Measurements from ENCODE around the gene F12.

F12 gene

GRCh38 chr5:177371120-177372033 lies 38.0 kb downstream of the F12 start:
- Histone ChIP-seq H4K20me1 (ENCODE audit: insufficient read depth) (no peaks in the 10 kb centered on the region), H3K79me2 (ENCODE audit: insufficient read depth, low read depth) (no peaks in the 10 kb centered on the region), H3K4me3 (IDR thresholded peaks at IDR 0.05; ENCODE audit: insufficient read depth, low read depth, low read length) (no peak overlapping the region), H2AFZ (ENCODE audit: low read depth) (no peak overlapping the region), H3K36me3 (ENCODE audit: insufficient read depth) (no peaks in the 10 kb centered on the region), H3K4me2 (no peak overlapping the region), H3K4me1 (ENCODE audit: low read depth, poor library complexity, severe bottlenecking) (peaks cover 16% of the 10 kb centered on the region), H3K27ac (no peak overlapping the region), H3K27me3 (ENCODE audit: insufficient read depth, low read depth) (no peaks in the 10 kb centered on the region), H3K9ac (no peak overlapping the region)
- no peak for TF ChIP-seq CTCF (conservative IDR thresholded peaks at IDR 0.05; ENCODE audit: low read depth, low read length)

- Histone ChIP-seq H3K27me3 (ENCODE audit: insufficient read depth, low read depth) (no peaks in the 10 kb centered on the region), H3K9ac (no peak overlapping the region), H3K27ac (no peak overlapping the region), H3K36me3 (ENCODE audit: insufficient read depth) (no peaks in the 10 kb centered on the region), H3K4me1 (ENCODE audit: low read depth, poor library complexity, severe bottlenecking) (peaks cover 16% of the 10 kb centered on the region), H4K20me1 (ENCODE audit: insufficient read depth) (no peaks in the 10 kb centered on the region), H3K4me2 (no peak overlapping the region; the same call in 1 of the 2 replicates), H2AFZ (ENCODE audit: low read depth) (no peak overlapping the region), H3K4me3 (IDR thresholded peaks at IDR 0.05; ENCODE audit: insufficient read depth, low read depth, low read length) (no peak overlapping the region), H3K79me2 (ENCODE audit: insufficient read depth, low read depth) (no peaks in the 10 kb centered on the region)
- TF ChIP-seq CTCF (conservative IDR thresholded peaks at IDR 0.05; ENCODE audit: low read depth, low read length) = 0 out of 2 replicates have a peak, but pooled peaks have one; percentile 11
These were observed 38.8 kb downstream of the F12 start for GRCh38 chr5:177370488-177371119.

- Histone ChIP-seq H3K79me2 (ENCODE audit: insufficient read depth, low read depth) (no peaks in the 10 kb centered on the region), H3K27me3 (ENCODE audit: insufficient read depth, low read depth) (no peaks in the 10 kb centered on the region), H3K4me2 (no peak overlapping the region; the same call in 1 of the 2 replicates), H3K4me3 (IDR thresholded peaks at IDR 0.05; ENCODE audit: insufficient read depth, low read depth, low read length) (no peak overlapping the region), H2AFZ (ENCODE audit: low read depth) (no peak overlapping the region), H3K4me1 (ENCODE audit: low read depth, poor library complexity, severe bottlenecking) (peaks cover 17% of the 10 kb centered on the region), H4K20me1 (ENCODE audit: insufficient read depth) (no peaks in the 10 kb centered on the region), H3K27ac (no peak overlapping the region), H3K9ac (no peak overlapping the region), H3K36me3 (ENCODE audit: insufficient read depth) (no peaks in the 10 kb centered on the region)
- TF ChIP-seq CTCF (conservative IDR thresholded peaks at IDR 0.05; ENCODE audit: low read depth, low read length) = no peak
These were observed 39.5 kb downstream of the F12 start for GRCh38 chr5:177369645-177370440.

GRCh38 chr5:177368869-177369644 lies 40.3 kb downstream of the F12 start:
- Histone ChIP-seq H3K4me1 (ENCODE audit: low read depth, poor library complexity, severe bottlenecking) (peaks cover 24% of the 10 kb centered on the region), H3K4me3 (IDR thresholded peaks at IDR 0.05; ENCODE audit: insufficient read depth, low read depth, low read length) (no peak overlapping the region), H3K36me3 (ENCODE audit: insufficient read depth) (no peaks in the 10 kb centered on the region), H3K27me3 (ENCODE audit: insufficient read depth, low read depth) (no peaks in the 10 kb centered on the region), H3K79me2 (ENCODE audit: insufficient read depth, low read depth) (no peaks in the 10 kb centered on the region), H3K4me2 (no peak overlapping the region), H2AFZ (ENCODE audit: low read depth) (no peak overlapping the region), H4K20me1 (ENCODE audit: insufficient read depth) (no peaks in the 10 kb centered on the region), H3K27ac (no peak overlapping the region), H3K9ac (no peak overlapping the region)
- TF ChIP-seq CTCF (conservative IDR thresholded peaks at IDR 0.05; ENCODE audit: low read depth, low read length) = peak; percentile 69

Measured in KMS-11 (cell line).